Measurements from ENCODE around the gene WDFY4.

GRCh38 chr10:48943096-48943495 lies 258.4 kb downstream of the WDFY4 start:
- TF ChIP-seq MAX (CRISPR knock-in tag; IDR thresholded peaks at IDR 0.05) (no peak), ZC3H8 (IDR thresholded peaks at IDR 0.05) (no peak), EGR1 (conservative IDR thresholded peaks at IDR 0.05) (no peak), CTCF (IDR thresholded peaks at IDR 0.05 in 2 of 3, conservative IDR thresholded peaks at IDR 0.05 in 1 of 3; ENCODE audit: insufficient read depth in 2 of 3, low read depth in 1 of 3, low read length in 3 of 3) (no peak), ZNF511 (CRISPR knock-in tag; IDR thresholded peaks at IDR 0.05) (no peak), SP1 (CRISPR knock-in tag; IDR thresholded peaks at IDR 0.05) (no peak), ZBTB7A (IDR thresholded peaks at IDR 0.05; ENCODE audit: borderline replicate concordance, control insufficient read depth, low read depth, low read length) (no peak)
